GM19455 (cell line): Measurements from ENCODE around the gene CD164L2.
A peak's percentile ranks its signal among the peaks of the same experiment; 100 is the strongest.

Experiments
- ATAC-seq: cut with Tn5 transposase; IDR thresholded peaks from one replicate; pipeline ENCODE4 v1.9.1; 2021; ENCODE audit not compliant: unreplicated experiment

The CD164L2 gene

GRCh38 chr1:27365372-27366112, 17.6 kb downstream of the CD164L2 start:
- peak; percentile 43 for ATAC-seq

- ATAC-seq: peak; percentile 12
Observed at GRCh38 chr1:27364696-27365371, 18.3 kb downstream of the CD164L2 start.

DNA sequence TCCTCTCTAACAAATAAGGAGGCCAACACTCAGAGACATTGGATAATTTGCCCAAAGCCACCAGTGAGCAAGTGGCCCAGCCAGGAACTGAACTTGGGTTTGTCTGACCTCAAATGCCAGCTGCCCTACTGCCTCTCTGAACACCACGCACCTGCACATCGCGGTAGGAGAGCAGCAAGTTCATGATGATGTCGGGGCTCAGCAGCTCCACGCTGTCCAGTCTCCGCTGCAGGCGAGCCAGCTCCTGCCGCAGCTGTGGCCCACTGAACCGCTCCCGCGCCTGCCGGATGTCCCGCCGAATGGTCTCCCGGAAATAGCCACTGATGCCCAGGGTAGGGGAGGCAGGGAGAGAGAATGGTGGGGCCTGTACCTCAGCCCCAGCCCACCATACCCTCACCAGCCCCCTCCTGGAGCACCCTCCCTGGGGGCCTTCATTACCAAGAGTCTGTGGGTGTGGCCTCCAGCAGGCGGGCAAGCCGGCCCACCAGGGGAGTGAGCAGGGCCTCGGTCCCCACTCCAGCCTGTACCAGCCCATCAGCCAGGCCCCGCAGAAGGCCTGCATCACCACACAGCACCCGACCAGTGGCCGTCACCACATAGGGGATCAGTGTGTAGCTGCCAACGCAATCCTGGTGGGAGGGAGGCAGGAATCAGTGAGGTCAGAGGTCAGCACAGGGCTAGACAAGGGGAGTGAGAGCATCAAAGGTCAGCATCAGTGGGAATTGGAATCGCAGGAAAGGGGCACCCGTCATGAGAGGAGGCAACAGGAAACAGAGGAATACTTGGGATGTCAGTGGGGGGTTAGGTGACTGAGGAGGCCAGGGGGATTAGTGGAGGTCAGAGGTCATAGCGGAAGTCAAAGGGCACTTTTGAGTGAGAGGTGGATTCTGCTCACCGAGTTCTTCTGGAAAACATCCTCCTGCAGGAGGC, 19.1 kb downstream of the CD164L2 start:
- ATAC-seq: no peak

DNA sequence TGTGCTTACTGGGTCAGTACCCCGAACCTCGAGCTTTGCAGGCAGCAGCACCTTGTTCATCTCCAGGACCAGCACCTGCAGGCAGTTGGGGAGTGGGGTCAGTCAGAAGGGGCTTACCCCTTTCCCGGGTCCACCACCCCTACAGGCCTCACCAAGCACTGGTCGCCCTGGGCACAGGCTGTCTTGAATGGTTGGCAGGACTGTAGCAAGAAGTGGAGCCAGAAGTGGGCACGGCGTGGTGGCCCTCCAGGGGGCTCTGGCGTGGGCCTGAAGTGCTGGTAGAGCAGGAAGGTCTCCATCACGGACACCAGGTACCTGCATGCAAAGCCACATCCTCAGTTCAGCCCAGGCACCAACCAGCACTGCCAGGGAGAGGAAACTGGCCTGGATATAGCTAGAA, 21.6 kb downstream of the CD164L2 start:
- no peak for ATAC-seq

DNA sequence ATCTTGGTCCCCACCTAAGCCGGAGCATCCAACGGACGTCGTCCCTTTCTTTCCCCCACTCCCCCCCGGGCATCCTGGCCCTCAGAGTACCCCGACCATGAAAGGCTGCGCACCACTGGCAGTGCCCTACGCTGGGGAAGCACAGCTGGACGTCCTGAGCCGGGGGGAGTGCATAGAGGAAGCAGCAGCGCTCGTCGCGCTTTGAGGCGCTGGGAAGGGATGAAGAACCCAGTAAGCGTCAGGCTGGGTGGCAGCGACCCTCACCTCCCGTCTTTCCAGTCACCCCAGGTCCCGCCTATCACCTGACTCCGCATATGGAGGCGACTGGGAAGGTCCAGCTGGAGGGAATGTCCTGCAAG, 22.1 kb downstream of the CD164L2 start:
- no peak for ATAC-seq

GRCh38 chr1:27360159-27361043, 22.7 kb downstream of the CD164L2 start:
- no peak for ATAC-seq

- ATAC-seq: no peak
Observed at GRCh38 chr1:27359822-27360158, 23.3 kb downstream of the CD164L2 start.

- ATAC-seq: no peak
Observed at GRCh38 chr1:27358928-27359313, 24.2 kb downstream of the CD164L2 start.

DNA sequence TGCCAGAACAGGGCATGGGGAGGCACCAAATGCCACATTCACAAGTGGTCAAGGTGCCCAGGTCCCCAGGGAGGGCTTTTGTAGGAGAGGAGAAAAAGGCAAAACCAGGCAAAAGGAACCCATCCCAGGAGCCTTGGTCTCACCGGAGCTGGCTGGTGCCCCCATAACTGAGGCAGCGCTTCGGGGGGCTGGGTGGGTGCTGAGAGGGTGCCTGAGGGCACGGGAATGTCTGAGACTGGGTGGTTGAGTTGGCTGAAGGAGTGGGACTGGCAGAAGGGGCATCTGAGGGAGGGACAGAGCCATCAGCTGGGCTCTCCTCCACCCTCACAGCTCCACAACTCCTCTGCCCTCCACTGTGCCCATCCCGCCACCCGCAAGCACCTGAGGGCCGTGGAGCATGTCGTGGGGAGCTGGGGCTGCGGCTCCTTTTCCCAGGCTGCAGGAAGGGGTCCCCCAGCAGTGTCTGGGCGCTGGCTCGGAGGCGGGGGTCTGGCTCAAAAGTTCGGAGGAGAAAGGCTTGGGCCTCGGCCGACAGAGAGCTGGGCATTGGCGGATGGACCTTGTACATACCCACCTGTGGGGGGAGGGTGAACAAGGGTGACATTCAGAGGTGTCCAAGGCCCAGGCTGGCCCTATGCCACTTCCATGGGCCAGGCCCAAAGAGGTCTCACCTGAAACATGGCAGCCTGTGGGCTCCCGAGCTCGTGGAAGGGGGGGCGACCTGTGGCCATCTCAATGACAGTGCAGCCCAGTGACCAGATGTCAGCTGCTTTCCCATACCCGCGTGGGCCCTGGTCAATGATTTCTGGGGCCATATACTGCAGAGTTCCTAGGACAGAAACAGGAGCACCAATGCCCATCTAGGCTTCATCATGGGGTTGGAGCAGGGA, 24.9 kb downstream of the CD164L2 start:
- ATAC-seq: no peak

- ATAC-seq: peak; percentile 45
Observed at GRCh38 chr1:27357281-27358037, 25.7 kb downstream of the CD164L2 start.

GRCh38 chr1:27356619-27357280, 26.4 kb downstream of the CD164L2 start:
- peak; percentile 42 for ATAC-seq

GRCh38 chr1:27356277-27356618, 26.9 kb downstream of the CD164L2 start:
- ATAC-seq: no peak

GRCh38 chr1:27355683-27356082, 27.4 kb downstream of the CD164L2 start:
- no peak for ATAC-seq

DNA sequence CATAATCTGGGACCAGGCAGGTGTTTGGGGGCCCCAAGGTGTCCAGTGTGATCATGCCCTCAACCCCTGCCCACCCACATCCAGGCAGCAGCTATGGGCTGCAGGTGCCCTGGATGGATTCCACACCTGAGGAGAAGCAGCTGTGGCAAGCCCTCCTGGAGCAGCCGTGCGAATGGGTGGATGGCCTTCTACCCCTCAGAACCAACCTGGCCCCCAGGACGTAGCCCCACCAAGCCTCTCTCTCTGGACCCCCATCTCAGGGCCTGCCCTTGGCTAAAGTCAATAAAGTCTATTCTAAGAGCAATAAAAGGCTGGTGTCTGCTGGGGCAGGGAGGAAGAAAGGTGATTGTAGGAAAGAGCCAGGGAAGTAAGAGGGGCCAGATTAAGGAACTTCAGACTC, 29.5 kb downstream of the CD164L2 start:
- ATAC-seq: no peak

GRCh38 chr1:27353166-27353565, 30.0 kb downstream of the CD164L2 start:
- no peak for ATAC-seq

- ATAC-seq: no peak
Observed at GRCh38 chr1:27351541-27352107, 31.5 kb downstream of the CD164L2 start.

- no peak for ATAC-seq
Observed at GRCh38 chr1:27350663-27351540, 32.2 kb downstream of the CD164L2 start.
